HG03045 (cell line): ENCODE data around the gene COL27A1.

Experiments used
- ATAC-seq: cut with Tn5 transposase; IDR thresholded peaks from one replicate; pipeline ENCODE4 v1.9.1; 2021; ENCODE audit warnings: mild to moderate bottlenecking, moderate library complexity; ENCODE audit not compliant: unreplicated experiment

COL27A1 gene

DNA sequence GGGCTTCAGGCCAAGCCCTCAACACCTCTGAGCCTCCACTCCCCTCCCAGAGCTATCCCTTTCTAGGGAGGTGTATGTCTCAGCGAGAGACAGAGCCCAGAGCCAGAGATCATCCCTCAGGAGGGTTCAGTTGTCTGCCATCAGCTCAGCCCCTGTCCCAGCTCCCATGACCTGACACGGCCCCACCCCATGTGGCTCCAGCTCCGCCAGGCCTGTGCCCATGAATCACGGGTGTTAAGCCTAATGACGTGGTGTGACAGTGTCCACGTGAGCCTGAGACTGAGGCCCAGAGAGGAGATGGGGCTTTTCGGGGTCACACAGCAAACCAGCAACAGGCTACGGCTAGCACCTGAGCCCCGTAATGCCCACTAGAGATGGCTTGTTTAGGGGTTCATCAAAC is 106.7 kb downstream of the COL27A1 start:
- no peak for ATAC-seq

DNA sequence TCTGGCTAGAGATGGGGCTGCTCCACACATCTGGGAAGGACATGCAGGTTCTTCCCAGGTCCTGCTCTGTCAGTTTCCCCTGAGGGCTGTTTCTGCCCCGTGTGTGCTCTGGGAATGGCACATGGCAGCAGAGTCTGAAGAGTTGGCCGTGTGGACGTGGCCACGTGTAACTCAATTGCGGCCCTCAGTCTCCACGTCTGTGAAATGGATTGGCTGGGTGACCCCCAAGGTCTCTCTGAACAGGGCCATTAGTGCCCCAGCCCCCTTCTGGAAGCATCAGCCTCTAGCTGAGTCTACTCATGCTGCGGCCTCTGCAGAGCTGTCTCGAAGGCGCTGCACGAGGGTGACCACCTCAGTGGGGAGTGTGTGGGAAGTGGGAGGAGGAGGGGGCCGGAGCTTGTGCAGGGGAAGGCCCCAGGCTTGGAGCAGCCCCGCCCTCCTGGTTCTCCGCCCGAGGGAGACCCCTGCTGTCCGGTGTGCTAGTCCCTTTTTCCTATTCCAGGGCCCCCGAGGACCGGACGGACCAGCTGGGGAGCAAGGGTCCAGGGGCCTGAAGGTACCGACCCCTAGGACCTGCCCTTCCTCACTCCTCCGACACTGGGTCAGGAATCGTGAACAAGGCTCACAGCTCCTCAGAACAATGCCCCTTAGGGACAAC is 108.6 kb downstream of the COL27A1 start:
- no peak for ATAC-seq

- ATAC-seq = no peak
These were observed 109.6 kb downstream of the COL27A1 start for GRCh38 chr9:114264806-114265550.

DNA sequence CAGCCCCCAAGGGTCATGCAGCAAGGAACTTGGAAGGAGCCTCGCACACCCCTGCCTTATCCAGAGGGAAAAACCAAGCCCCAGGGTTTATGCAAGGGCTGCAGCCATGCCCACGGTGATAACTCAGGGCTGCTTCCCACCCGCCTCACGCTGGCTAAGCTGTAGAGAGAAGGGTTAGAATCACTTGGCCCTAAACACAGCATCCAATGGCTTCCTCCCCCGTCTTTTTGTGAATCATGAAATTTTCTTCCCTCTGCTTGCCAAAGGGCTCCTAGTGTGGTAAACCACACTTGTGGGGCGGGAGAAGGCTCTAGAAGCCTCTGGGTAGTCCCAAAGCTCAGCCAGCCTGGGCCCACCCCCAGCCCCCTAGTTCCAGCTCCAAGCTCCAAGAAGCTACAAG is 111.6 kb downstream of the COL27A1 start:
- ATAC-seq = no peak

GRCh38 chr9:114269023-114269422 is 113.7 kb downstream of the COL27A1 start:
- no peak for ATAC-seq

GRCh38 chr9:114270120-114270975 is 115.0 kb downstream of the COL27A1 start:
- ATAC-seq = no peak

GRCh38 chr9:114271556-114272510 is 116.5 kb downstream of the COL27A1 start:
- no peak for ATAC-seq

GRCh38 chr9:114272739-114273431 is 117.5 kb downstream of the COL27A1 start:
- no peak for ATAC-seq

- ATAC-seq = no peak
These were observed 118.1 kb downstream of the COL27A1 start for GRCh38 chr9:114273461-114273881.

DNA sequence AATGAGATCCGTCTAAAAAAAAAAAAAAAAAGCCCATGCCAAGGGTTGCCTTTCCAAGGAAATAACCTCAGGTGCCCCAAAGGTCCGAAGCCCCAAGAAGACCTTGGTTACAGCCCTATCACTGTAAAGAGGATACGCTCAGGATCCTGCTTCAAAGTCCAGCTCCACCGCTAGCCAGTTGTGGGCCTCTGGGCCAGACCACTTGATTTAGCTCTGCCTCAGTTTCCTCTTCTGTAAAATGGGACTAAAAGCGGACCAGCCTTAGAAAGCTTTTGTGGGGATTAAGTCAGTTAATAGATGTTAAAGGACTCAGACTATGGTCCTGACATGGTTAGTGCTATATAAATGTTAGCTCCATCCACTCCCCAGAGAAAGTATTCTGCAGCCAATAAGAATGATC is 118.9 kb downstream of the COL27A1 start:
- ATAC-seq = no peak

DNA sequence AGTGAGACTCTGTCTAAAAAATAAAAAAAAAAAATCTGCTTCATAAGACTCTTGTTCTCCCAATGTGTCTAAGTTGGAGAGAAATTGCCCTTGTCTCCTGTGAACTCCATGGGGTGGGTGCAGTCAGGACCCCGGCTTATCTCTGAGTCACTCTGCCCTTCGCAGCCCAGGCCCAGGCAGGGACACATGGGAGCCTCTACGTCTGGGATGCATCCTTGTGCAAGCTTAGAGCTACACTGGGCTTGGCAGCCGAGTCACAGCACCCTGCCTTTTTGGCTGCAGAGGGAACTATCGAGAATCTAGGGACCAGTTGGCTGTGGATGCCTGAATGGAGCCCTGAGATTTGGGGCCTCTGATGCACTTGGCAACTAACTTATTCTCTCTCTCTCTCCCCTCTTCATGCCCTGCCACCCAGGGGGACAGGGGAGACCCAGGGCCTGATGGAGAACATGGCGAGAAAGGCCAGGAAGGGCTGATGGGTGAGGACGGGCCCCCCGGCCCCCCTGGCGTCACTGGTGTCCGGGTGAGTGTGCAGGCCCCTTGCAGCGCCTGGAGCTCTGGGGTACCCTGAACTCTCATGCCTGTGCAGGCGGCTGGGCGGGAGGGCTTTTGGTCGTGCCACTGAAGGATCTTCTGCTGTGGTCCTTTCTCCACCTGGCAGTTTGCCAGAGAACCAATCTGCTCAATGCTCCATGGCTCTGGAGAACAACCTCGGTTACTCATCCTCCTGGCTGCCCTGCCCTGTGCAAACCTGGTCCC is 120.1 kb downstream of the COL27A1 start:
- no peak for ATAC-seq

DNA sequence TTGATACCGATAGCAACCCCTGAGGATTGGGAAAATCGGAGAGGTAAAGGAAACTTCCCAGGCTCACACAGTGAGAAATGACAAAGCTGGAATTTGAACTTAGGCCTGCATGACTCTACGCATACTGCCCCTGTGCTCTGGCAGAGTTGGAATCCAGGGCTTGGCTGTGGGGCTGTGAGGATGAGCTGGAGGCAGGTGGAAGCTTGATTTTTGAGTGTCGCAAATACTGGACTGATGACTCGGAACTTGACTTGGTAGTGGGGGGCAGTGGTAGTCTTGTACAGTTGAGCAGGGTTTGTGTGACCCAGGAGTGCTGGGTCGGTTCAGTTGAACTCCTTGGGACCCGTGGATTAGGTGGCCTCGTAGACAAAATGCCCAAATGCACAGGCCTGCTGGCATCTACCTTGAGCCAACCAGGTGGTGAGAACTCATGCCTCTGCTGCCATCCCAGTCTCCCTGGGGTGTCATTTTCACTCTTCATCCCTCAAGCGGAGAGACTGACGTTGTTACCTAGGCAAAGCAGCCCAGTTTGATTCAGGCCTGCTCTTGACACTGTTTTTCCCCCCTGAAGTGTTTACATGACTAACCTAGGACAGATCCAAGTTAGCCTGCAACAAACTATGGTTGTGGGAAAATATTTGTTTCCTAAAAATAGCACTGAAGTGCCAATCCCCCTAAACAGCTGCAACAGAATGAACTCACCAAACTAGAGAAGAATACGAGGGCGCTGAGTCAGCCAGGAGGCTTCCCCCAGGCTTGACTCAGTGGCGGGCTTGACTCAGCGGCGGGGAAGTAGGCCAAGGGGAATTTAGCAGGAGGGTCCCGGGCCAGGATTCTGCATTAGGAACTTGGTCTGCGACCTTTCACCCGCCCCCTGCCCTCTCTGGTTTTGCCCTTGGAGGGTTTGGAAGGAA is 121.8 kb downstream of the COL27A1 start:
- ATAC-seq = no peak

DNA sequence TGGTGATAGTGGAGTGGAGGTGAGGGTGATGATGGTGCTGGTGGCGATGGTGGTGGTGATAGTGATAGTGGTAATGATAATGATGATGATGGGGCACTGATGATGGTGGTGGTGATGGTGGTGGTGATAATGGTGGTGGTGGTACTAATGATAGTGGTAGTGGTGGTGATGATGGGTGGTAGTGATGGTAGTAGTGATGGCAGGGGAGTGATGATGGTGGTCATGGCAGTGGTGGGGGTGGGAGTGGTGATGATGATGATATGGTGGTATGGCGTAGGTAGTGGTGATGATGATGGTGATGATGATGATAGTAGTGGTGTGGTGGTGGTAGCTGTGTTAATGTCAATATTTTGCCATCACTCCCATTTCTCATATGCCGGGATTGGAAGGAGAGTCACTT is 123.0 kb downstream of the COL27A1 start:
- ATAC-seq = no peak

GRCh38 chr9:114278881-114279570 is 123.7 kb downstream of the COL27A1 start:
- ATAC-seq = no peak

GRCh38 chr9:114279693-114280092 is 124.4 kb downstream of the COL27A1 start:
- no peak for ATAC-seq

GRCh38 chr9:114280636-114281472 is 125.5 kb downstream of the COL27A1 start:
- ATAC-seq = no peak
